RWPE2 (cell line): ENCODE measurements around the gene VIPR2.

Experiments
- ATAC-seq: fragments of 200-7000 bp; cut with Tn5 transposase; 3 replicates; pipeline ENCODE4 v1.9.1; 2021; ENCODE audit warnings: low read depth
- DNase-seq: peaks from one replicate; pipeline ENCODE4 v3.0.0-alpha.2; 2020; ENCODE audit warnings: low spot score
- H3K27ac ChIP-seq: fragments of 450-650 bp; 2 replicates; pipeline ENCODE4 v1.5.1; 2017; ENCODE audit warnings: mild to moderate bottlenecking; ENCODE audit not compliant: poor library complexity, severe bottlenecking
- H3K27me3 ChIP-seq: fragments of 250-450 bp; sonication (Bioruptor Pico); 2 replicates; pipeline ENCODE4 v1.5.1; 2021; ENCODE audit warnings: mild to moderate bottlenecking, moderate library complexity; ENCODE audit not compliant: insufficient read depth, poor library complexity, severe bottlenecking
- H3K36me3 ChIP-seq: fragments of 250-450 bp; sonication (Bioruptor Pico); 2 replicates; pipeline ENCODE4 v1.5.1; 2020; ENCODE audit warnings: low read depth, mild to moderate bottlenecking, moderate library complexity
- H3K4me1 ChIP-seq: fragments of 250-450 bp; sonication (Bioruptor Pico); 2 replicates; pipeline ENCODE4 v1.5.1; 2021; ENCODE audit warnings: mild to moderate bottlenecking, moderate library complexity; ENCODE audit not compliant: insufficient read depth, poor library complexity, severe bottlenecking
- H3K4me3 ChIP-seq: fragments of 250-450 bp; sonication (Bioruptor Pico); 2 replicates; pipeline ENCODE4 v1.5.1; 2021; ENCODE audit warnings: mild to moderate bottlenecking, moderate library complexity; ENCODE audit not compliant: severe bottlenecking
- H3K9me3 ChIP-seq: fragments of 250-450 bp; sonication (Bioruptor Pico); 2 replicates; pipeline ENCODE4 v1.5.1; 2021; ENCODE audit warnings: mild to moderate bottlenecking, moderate library complexity; ENCODE audit not compliant: severe bottlenecking
- TF ChIP-seq, protein P1 (sequence below): fragments of 450-650 bp; IDR thresholded peaks from one replicate; pipeline ENCODE4 v1.5.1; 2017; ENCODE audit warnings: mild to moderate bottlenecking, moderate library complexity; ENCODE audit not compliant: poor library complexity, severe bottlenecking

VIPR2 gene

DNA sequence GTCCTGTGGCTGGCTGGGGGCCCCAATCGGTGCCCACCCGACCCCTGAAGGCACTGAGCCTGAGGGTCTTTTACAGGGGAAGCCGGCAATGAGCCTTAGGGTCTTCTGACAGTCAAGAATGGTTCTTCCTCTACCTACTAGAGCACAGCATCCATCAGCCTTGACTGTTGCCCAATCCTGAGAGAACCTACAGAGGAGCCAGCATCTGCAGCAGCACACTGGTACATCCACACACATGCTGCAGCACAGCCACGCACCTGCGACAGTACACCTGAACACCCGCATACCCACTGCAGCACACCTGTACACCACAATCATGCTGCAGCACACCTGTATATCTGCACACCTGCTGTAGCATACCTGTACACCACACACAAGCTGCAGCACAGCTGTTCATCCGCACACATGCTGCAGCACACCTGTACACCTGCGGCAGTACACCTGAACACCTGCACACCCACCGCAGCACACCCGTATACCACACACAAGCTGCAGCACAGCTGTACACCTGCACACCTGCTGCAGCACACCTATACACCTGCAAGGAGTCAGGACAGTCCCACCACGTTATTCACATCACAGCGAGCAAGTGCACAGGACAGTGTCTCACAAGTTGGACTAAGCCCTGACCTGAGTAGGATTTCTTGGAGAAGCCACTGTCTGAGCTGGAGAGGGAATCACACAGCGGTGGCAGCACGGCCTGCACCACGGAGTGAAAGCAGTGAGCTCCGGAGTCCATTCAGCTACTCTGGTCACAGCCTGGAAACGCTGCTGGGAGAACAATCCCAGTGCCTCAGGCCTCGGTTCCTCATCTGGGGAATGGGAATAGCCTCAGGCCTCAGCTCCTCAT lies 56.4 kb downstream of the VIPR2 start:
- 0 out of 3 replicates have a peak, but pooled peaks have one; percentile 21 for ATAC-seq
- Histone ChIP-seq H3K36me3 (no peaks in the 10 kb centered on the region), H3K9me3 (no peaks in the 10 kb centered on the region), H3K27me3 (no peaks in the 10 kb centered on the region), H3K4me1 (no peaks in the 10 kb centered on the region), H3K4me3 (no peak overlapping the region), H3K27ac (no peak overlapping the region)
- TF ChIP-seq, protein P1, sequence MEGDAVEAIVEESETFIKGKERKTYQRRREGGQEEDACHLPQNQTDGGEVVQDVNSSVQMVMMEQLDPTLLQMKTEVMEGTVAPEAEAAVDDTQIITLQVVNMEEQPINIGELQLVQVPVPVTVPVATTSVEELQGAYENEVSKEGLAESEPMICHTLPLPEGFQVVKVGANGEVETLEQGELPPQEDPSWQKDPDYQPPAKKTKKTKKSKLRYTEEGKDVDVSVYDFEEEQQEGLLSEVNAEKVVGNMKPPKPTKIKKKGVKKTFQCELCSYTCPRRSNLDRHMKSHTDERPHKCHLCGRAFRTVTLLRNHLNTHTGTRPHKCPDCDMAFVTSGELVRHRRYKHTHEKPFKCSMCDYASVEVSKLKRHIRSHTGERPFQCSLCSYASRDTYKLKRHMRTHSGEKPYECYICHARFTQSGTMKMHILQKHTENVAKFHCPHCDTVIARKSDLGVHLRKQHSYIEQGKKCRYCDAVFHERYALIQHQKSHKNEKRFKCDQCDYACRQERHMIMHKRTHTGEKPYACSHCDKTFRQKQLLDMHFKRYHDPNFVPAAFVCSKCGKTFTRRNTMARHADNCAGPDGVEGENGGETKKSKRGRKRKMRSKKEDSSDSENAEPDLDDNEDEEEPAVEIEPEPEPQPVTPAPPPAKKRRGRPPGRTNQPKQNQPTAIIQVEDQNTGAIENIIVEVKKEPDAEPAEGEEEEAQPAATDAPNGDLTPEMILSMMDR, result no peak
- DNase-seq, result peak; percentile 20

DNA sequence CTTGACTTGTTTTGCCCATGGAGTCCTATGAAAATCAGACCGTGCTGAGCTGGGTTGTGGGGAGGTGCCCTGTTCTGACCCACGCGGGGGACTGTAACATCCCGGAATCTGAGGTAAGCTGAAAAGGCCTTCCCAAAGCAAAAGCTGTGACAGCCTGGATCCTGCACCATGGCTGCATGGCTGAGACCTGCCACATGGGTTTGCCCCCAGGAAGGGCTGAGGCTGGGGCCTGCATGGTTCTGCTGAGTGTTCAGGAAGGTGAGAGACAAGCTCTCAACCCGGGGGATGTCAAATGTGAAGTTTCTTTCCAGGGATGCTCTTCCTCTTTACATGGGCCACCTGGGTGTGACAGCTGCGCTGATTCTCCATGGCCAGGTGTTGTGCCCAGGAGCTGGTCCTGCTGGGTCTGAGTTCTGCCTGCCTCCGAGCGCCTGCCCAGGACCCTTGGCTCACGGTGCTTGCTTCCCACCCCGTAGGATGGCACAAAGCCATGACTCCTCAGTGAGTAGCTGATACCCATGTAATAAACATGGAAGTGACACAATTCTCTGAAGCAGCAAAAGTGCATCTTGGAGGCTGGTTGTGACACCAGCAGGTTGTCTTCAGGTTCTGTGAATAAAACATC lies 58.3 kb downstream of the VIPR2 start:
- Histone ChIP-seq H3K4me1 (no peaks in the 10 kb centered on the region), H3K9me3 (no peaks in the 10 kb centered on the region), H3K36me3 (no peaks in the 10 kb centered on the region), H3K27me3 (no peaks in the 10 kb centered on the region), H3K27ac (no peak overlapping the region), H3K4me3 (no peak overlapping the region)
- ATAC-seq (no peak), DNase-seq (peak; percentile 21)
- TF ChIP-seq, protein P1, result no peak

DNA sequence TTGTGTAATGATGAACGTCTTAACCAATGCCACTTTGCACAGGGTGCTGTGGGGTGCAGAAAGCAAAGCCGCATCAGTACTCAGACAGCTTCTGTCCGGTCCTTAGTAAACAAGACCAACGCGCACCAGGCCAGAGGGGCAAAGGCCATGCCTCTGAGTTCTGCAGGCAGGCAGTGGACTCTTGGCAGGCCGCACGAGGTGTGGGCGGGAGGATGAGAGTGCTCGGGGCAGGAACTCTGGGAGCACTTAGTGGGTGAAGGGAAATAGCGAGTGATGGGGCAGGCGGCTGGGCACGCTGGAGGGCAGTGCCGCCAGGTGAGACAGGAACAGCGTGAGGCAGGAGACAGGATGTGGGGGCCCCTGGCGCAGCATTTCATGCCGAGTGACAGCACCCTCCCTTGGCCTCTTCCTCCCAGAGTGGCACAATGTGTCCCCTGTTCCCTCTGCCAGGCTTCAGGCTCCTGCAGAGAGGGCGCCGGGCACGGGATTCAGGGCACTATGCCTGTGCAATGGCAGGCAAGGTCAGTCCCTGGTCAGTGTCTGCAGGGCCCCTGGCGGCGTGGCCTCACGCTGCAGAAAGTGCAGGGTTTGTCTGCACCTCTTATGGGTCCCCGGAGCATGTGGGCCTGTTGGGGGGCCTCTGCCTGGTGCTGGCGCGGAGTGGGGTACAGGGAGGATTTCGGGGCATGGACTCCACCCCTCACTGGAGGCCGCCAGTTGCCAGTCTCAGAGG lies 60.4 kb downstream of the VIPR2 start:
- Histone ChIP-seq H3K9me3 (no peaks in the 10 kb centered on the region), H3K27me3 (no peaks in the 10 kb centered on the region), H3K4me3 (no peak overlapping the region), H3K36me3 (no peaks in the 10 kb centered on the region), H3K27ac (no peak overlapping the region), H3K4me1 (no peaks in the 10 kb centered on the region)
- TF ChIP-seq, protein P1, result no peak
- ATAC-seq (no peak), DNase-seq (peak; percentile 36)

DNA sequence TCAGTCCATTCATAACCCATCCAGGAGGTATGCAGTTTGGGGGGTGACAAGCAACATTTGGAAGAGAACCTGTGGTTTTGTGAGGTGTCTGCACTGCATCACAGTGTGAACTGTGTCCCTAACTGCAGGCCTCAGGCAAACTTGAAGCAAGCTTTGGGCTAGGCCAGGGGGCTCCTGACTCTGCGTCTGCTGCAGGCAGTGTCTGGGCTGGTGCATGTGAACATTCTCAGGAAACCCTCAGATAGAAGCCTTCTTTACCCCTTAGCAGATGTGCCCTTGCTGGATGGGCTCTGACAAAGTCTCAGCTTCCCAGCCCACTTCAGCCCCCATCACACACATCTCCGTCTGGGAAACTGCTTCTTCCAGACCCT lies 61.0 kb downstream of the VIPR2 start:
- H3K9me3 ChIP-seq, result no peaks in the 10 kb centered on the region
- H3K4me3 ChIP-seq, result no peak overlapping the region
- H3K27ac ChIP-seq, result no peak overlapping the region
- no peaks in the 10 kb centered on the region for H3K4me1 ChIP-seq
- DNase-seq (no peak), ATAC-seq (no peak)
- H3K27me3 ChIP-seq, result no peaks in the 10 kb centered on the region
- no peaks in the 10 kb centered on the region for H3K36me3 ChIP-seq
- TF ChIP-seq, protein P1, result no peak
